Uterus (tissue), 4 donors: ENCODE data around the gene CHCHD10. TPM values are rescaled to one million over a fixed set of nuclear protein-coding genes. Genes with fewer than 3 reads are reported as not detected.

Experiments
- DNase-seq, 2 donors: peaks; one replicate each; pipeline ENCODE4 v3.0.0-alpha.2; 2019 to 2020
- H3K27ac ChIP-seq, 2 donors: fragments of 200-600 bp; sonication (generic); 1 replicate in 1 of 2; 2 replicates in 1 of 2; pipeline ENCODE4 v1.5.1; 2016 to 2018
- H3K27me3 ChIP-seq, 2 donors: fragments of 200-600 bp; sonication (generic); one replicate each; pipeline ENCODE4 v1.5.1; 2018 to 2019; ENCODE audit warnings: control low read depth in 1 of 2
- H3K36me3 ChIP-seq, 2 donors: fragments of 200-600 bp; sonication (generic); one replicate each; pipeline ENCODE4 v1.5.1; 2019; ENCODE audit warnings: control low read depth in 1 of 2
- H3K4me1 ChIP-seq, 2 donors: fragments of 200-600 bp; sonication (generic); one replicate each; pipeline ENCODE4 v1.5.1; 2018 to 2019; ENCODE audit warnings: control low read depth in 1 of 2
- H3K4me3 ChIP-seq, 2 donors: fragments of 200-600 bp; sonication (generic); 1 replicate in 1 of 2; 2 replicates in 1 of 2; pipeline ENCODE4 v1.5.1; 2018 to 2019; ENCODE audit warnings: mild to moderate bottlenecking in 1 of 2
- H3K9me3 ChIP-seq, 2 donors: fragments of 200-600 bp; sonication (generic); one replicate each; pipeline ENCODE4 v1.5.1; 2019; ENCODE audit warnings: control low read depth in 1 of 2
- POLR2A ChIP-seq, 2 donors: fragments of 450-650 bp; IDR thresholded peaks; one replicate each; pipeline ENCODE4 v1.6.1; 2016; ENCODE audit warnings: antibody characterized with exemption in 2 of 2, mild to moderate bottlenecking in 1 of 2, moderate library complexity in 1 of 2
- intact Hi-C: fragments of 100-400 bp; cut with DNase I; formaldehyde crosslinking; loops from one replicate; pipeline ENCODE4 v1.15.1; 2023; ENCODE audit warnings: low total_unique reads
- total RNA-seq, 4 donors: library from RNA; depleted of rRNA in 3 of 4; stranded (reverse); fragments of >200 nt in 3 of 4; gene quantifications; one replicate each; pipeline versions ENCODE4 v1.1.0 to v1.2.4, GENCODE V29; 2014 to 2023
- TF ChIP-seq, protein P1 (sequence below), 4 experiments: fragments of 200-600 bp in 2 of 4; fragments of 450-650 bp in 2 of 4; sonication (generic) in 2 of 4; IDR thresholded peaks; one replicate each; pipeline ENCODE4 v1.5.1; 2016 to 2019; ENCODE audit warnings: antibody characterized with exemption in 4 of 4, mild to moderate bottlenecking in 2 of 4, moderate library complexity in 1 of 4
- donor health status: DM: yes; HTN: yes; CAD: no.

Gene CHCHD10
- total RNA-seq, 4 donors from 2014 or later: 0.88 to 21.0 TPM; not detected in 2

DNA sequence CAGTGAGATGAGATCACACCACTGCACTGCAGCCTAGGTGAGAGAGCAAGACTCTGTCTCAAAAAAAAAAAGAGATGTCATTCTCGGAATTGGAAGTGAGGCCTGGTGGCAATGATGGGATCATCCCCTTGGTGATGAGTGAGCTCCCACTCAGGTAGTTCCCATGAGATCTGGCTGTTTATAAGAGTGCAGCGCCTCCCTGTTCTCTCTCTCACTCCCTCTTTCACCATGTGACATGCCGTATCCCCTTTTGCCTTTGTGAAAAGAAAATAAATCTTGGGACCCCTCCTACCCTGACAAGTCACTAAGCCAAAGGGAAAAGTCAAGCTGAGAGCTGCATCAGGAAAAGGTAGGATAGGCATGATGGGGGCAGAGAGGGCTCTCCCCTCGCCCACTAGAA is 45.6 kb downstream of the CHCHD10 start:
- Histone ChIP-seq H3K27ac (no peak overlapping the region), H3K4me3 (no peak overlapping the region), H3K36me3 (no peaks in the 10 kb centered on the region), H3K9me3 (no peaks in the 10 kb centered on the region), H3K27me3 (no peaks in the 10 kb centered on the region), H3K4me1 (no peaks in the 10 kb centered on the region)
- TF ChIP-seq, protein P1, sequence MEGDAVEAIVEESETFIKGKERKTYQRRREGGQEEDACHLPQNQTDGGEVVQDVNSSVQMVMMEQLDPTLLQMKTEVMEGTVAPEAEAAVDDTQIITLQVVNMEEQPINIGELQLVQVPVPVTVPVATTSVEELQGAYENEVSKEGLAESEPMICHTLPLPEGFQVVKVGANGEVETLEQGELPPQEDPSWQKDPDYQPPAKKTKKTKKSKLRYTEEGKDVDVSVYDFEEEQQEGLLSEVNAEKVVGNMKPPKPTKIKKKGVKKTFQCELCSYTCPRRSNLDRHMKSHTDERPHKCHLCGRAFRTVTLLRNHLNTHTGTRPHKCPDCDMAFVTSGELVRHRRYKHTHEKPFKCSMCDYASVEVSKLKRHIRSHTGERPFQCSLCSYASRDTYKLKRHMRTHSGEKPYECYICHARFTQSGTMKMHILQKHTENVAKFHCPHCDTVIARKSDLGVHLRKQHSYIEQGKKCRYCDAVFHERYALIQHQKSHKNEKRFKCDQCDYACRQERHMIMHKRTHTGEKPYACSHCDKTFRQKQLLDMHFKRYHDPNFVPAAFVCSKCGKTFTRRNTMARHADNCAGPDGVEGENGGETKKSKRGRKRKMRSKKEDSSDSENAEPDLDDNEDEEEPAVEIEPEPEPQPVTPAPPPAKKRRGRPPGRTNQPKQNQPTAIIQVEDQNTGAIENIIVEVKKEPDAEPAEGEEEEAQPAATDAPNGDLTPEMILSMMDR (IDR thresholded peaks at IDR 0.05): no peak
- no peak for TF ChIP-seq POLR2A (IDR thresholded peaks at IDR 0.05)
- DNase-seq: no peak
- intact Hi-C loops: no loop called here

DNA sequence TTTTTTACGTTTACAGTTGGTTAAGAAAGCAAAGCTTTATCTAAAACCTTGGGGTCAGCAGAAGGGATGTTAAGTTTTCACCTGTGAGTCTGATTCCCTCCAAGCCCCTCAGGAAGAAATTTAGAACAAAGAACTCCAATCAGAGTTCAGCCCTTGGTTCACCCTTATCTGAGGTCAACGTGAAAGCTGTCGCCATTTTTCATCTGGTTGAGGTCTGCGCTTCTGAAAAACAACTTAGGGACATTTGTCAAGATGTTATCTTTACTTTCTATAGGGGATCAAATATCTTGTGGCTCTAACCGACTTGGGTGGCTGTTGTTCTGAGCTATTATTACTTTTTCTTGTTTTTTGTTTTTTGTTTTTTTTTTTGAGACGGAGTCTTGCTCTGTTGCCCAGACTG is 46.9 kb downstream of the CHCHD10 start:
- TF ChIP-seq, protein P1 (IDR thresholded peaks at IDR 0.05): no peak
- no peak for TF ChIP-seq POLR2A (IDR thresholded peaks at IDR 0.05)
- no peak overlapping the region for H3K4me3 ChIP-seq
- no peaks in the 10 kb centered on the region for H3K9me3 ChIP-seq
- H3K27ac ChIP-seq: no peak overlapping the region
- DNase-seq: no peak
- intact Hi-C loops: no loop called here
- H3K27me3 ChIP-seq: no peaks in the 10 kb centered on the region
- H3K4me1 ChIP-seq: no peaks in the 10 kb centered on the region
- H3K36me3 ChIP-seq: no peaks in the 10 kb centered on the region

DNA sequence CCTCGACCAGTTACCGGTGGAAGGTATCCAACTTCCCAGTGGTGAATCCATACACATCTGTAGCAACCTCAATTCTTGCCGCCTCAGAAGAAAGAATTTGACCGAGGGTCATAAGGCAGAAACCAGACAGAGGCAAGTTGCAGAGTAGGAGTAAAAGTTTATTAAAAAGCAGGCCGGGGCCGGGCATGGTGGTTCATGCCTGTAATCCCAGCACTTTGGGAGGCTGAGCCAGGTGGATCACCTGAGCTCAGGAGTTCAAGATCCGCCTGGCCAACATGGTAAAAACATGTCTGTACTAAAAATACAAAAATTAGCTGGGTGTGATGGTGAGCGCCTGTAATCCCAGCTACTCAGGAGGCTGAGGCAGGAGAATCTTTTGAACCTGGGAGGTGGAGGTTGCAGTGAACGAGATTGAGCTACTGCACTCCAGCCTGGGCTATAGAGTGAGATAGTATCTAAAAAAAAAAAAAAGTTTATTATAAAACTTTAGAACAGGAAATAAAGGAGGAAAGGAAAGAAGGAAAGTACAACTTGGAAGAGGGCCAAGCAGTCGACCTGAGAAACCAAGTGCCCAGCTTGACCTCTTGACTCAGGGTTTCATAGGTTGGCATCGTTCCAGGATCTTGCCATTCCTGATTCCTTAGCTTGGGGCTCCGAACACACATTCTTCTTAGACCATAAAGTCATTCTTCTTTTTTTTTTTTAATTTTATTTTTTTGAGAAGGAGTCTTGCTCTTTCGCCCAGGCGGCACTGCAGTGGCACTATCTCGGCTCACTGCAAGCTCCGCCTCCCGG is 49.2 kb downstream of the CHCHD10 start:
- no peaks in the 10 kb centered on the region for H3K9me3 ChIP-seq
- H3K36me3 ChIP-seq: no peaks in the 10 kb centered on the region
- TF ChIP-seq, protein P1 (IDR thresholded peaks at IDR 0.05): no peak
- no peak for TF ChIP-seq POLR2A (IDR thresholded peaks at IDR 0.05)
- no peaks in the 10 kb centered on the region for H3K4me1 ChIP-seq
- no peak overlapping the region for H3K4me3 ChIP-seq
- intact Hi-C loops: no loop called here
- H3K27ac ChIP-seq: no peak overlapping the region
- no peaks in the 10 kb centered on the region for H3K27me3 ChIP-seq
- DNase-seq: no peak

DNA sequence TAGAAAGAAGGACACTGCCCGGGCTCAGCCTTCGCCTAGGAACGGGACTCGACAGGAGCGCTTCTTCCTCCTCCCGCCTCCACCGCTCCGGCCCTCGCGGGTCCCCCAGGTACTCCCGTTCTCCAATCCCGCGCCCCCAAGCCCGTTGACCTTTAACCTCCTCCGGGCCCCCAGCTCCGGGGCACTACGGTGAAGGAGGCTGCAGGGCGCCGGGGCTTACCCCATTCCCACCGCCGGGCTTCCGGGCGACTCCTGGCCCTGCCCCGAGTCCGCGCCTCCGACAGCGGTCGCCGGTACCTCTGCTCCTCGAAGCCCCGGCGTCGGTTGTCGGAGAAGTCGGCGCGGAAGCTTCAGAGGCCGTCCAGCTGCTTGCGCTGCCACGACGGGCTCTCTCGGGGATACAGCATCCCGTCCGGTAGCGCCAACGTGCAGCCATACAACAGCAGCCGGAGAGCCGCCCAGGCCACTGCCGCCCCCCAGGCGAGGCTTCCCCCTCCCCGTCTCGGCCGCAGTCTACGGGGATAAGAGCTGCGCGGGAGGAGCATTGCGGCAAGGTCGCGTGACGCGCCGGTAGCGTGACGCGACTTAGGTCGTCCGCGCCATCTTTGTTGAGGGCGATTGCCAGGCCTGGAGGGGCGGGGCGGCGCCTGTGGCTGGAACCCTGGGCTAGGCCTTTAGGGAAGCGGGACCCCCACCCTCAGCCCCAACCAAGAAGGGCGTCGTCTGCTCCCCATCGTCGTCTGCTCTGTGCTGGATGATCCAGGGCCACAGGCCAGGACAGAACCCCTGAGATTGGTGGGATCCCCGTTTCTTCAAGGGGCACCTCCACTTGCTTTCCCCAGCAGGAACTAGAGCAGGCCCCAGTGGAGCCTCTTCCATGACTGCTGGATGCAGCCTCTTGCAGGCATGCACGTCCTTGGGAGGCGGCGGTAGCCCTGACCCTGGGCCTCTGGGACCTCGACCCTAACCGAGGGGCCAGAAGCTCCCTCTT is 50.7 kb downstream of the CHCHD10 start:
- DNase-seq: peak; percentile 78 to 83
- Histone ChIP-seq H3K4me1 (no peaks in the 10 kb centered on the region), H3K36me3 (no peaks in the 10 kb centered on the region), H3K27me3 (no peaks in the 10 kb centered on the region), H3K9me3 (no peaks in the 10 kb centered on the region), H3K27ac (peak overlapping the region; percentile 60 to 66), H3K4me3 (peak overlapping the region; percentile 68 to 91)
- intact Hi-C loops: no loop called here
- TF ChIP-seq, protein P1 (IDR thresholded peaks at IDR 0.05): peak in 1 of 4 experiments; percentile 20
- TF ChIP-seq POLR2A (IDR thresholded peaks at IDR 0.05): peak; percentile 70 to 78

Other genes with a start within 250 kb of the CHCHD10 start
- gene IGLL1, start 187.7 kb downstream of the CHCHD10 start, total RNA-seq: under 1 TPM in 1 of 4 donors, not detected in 3; 0.48 TPM
- gene DRICH1, start 135.7 kb downstream of the CHCHD10 start, total RNA-seq: 1 to 10 TPM in 1 of 4 donors, not detected in 3; 1.4 TPM
- under 1 TPM in 1 of 4 donors, not detected in 3; 0.21 TPM for gene RGL4, start 77.0 kb downstream of the CHCHD10 start, total RNA-seq
- 10 to 100 TPM in 1 of 4 donors, 1 to 10 TPM in 3; 3.6 to 13.8 (median 6.2) TPM for gene ZNF70, start 16.9 kb downstream of the CHCHD10 start, total RNA-seq
- not detected for gene VPREB3, start 13.5 kb downstream of the CHCHD10 start, total RNA-seq
- under 1 TPM in 2 of 4 donors, not detected in 2; 0.41 to 0.55 TPM for gene C22orf15, start 5.0 kb downstream of the CHCHD10 start, total RNA-seq
- gene MMP11, start 4.9 kb upstream of the CHCHD10 start, total RNA-seq: 10 to 100 TPM in 1 of 4 donors, 1 to 10 TPM in 2, not detected in 1; 7.6 to 35.8 (median 8.7) TPM
- 10 to 100 TPM; 39.1 to 64.4 (median 51.6) TPM for gene SMARCB1, start 19.0 kb upstream of the CHCHD10 start, total RNA-seq
- gene DERL3, start 71.0 kb upstream of the CHCHD10 start, total RNA-seq: 1 to 10 TPM in 1 of 4 donors, under 1 TPM in 1, not detected in 2; 0.95 to 1.2 TPM
- gene SLC2A11, start 89.9 kb upstream of the CHCHD10 start, total RNA-seq: 10 to 100 TPM in 3 of 4 donors, under 1 TPM in 1; under 0.01 to 63.3 (median 15.0) TPM
- 100 to 1,000 TPM in 2 of 4 donors, 10 to 100 TPM in 2; 77.1 to 189 (median 124) TPM for gene MIF, start 126.4 kb upstream of the CHCHD10 start, total RNA-seq
- gene GSTT2B, start 193.2 kb upstream of the CHCHD10 start, total RNA-seq: 1 to 10 TPM; 2.1 to 7.6 (median 4.9) TPM
- gene DDTL, start 198.9 kb upstream of the CHCHD10 start, total RNA-seq: 1 to 10 TPM in 1 of 4 donors, under 1 TPM in 2, not detected in 1; 0.26 to 3.4 (median 0.48) TPM
- 10 to 100 TPM; 26.5 to 58.7 (median 48.0) TPM for gene DDT, start 206.5 kb upstream of the CHCHD10 start, total RNA-seq
- not detected for gene GSTT2, start 212.2 kb upstream of the CHCHD10 start, total RNA-seq
- not detected for gene GSTT4, start 237.5 kb upstream of the CHCHD10 start, total RNA-seq
- gene CABIN1, start 243.3 kb upstream of the CHCHD10 start, total RNA-seq: 10 to 100 TPM; 10.2 to 86.5 (median 39.8) TPM